AG04449 (cell line): Measurements from ENCODE around the gene ADGRV1.

Source experiments
- CTCF ChIA-PET: fragments of 350-600 bp; formaldehyde crosslinking; extraction: SDS; loops from one replicate; lab custom pipeline; 2021; ENCODE audit warnings: antibody characterized with exemption; lab: Yijun Ruan, JAX
- POLR2A ChIA-PET: fragments of 400-600, 350-600 bp; formaldehyde crosslinking; extraction: SDS; loops from one replicate; lab custom pipeline; 2020; ENCODE audit warnings: antibody characterized with exemption, inconsistent platforms; lab: Yijun Ruan, JAX
- DNase-seq: peaks from one replicate; pipeline ENCODE4 v3.0.0-alpha.2; 2010; ENCODE audit warnings: low read depth, low spot score
- H3K4me3 ChIP-seq: 2 replicates; pipeline ENCODE4 v1.5.1; 2011; ENCODE audit warnings: low read depth, mild to moderate bottlenecking, control low read depth, low read length
- TF ChIP-seq, protein P1 (sequence below): IDR thresholded peaks from one replicate; pipeline ENCODE4 v1.5.1; 2011; ENCODE audit warnings: mild to moderate bottlenecking, moderate library complexity, low read length, control low read depth, inconsistent platforms; ENCODE audit not compliant: insufficient read depth; ENCODE audit errors: missing control alignments

ADGRV1 gene

GRCh38 chr5:90894866-90895420 lies 336.3 kb downstream of the ADGRV1 start:
- ChIA-PET CTCF (no interaction called here), POLR2A (no interaction called here)

GRCh38 chr5:90897618-90898017 lies 339.0 kb downstream of the ADGRV1 start:
- no peak for DNase-seq
- POLR2A ChIA-PET: no interaction called here
- CTCF ChIA-PET: no interaction called here
- TF ChIP-seq, protein P1, sequence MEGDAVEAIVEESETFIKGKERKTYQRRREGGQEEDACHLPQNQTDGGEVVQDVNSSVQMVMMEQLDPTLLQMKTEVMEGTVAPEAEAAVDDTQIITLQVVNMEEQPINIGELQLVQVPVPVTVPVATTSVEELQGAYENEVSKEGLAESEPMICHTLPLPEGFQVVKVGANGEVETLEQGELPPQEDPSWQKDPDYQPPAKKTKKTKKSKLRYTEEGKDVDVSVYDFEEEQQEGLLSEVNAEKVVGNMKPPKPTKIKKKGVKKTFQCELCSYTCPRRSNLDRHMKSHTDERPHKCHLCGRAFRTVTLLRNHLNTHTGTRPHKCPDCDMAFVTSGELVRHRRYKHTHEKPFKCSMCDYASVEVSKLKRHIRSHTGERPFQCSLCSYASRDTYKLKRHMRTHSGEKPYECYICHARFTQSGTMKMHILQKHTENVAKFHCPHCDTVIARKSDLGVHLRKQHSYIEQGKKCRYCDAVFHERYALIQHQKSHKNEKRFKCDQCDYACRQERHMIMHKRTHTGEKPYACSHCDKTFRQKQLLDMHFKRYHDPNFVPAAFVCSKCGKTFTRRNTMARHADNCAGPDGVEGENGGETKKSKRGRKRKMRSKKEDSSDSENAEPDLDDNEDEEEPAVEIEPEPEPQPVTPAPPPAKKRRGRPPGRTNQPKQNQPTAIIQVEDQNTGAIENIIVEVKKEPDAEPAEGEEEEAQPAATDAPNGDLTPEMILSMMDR: no peak
- H3K4me3 ChIP-seq: no peak overlapping the region

More at GRCh38 chr5:90894866-90895420, 336.3 kb downstream of the ADGRV1 start:
- TF ChIP-seq, protein P1: no peak
- H3K4me3 ChIP-seq: no peak overlapping the region
- no peak for DNase-seq

DNA sequence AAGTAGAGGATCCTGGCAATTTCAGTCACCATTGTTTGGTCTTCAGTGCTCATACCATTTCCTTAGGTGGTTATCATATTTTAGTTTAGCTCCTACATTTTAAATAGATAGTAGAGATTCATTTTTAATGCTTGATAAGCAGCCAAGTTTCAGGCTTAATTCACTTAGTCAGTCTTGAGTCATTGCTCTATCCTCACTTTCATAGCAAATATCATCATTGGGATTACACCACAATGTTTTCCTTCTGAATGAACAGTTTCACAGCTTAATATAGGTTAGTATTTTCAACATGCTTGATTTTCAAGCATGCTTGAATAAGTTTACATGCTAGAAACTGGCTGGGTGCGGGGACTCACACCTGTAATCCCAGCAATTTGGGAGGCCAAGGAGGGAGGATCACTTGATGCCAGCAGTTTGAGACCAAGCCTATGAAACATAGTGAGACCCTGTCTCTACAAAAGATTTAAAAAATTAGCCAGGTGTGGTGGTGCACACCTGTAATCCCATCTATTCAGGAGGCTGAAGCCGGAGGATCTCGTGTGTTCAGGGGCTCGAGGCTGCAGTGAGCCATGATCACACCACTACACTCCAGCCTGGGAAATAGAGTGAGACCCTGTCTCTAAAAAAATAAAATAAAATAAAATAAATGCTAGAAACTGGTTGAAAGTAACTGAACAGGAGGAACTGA lies 339.9 kb downstream of the ADGRV1 start:
- H3K4me3 ChIP-seq: no peak overlapping the region
- TF ChIP-seq, protein P1: no peak
- POLR2A ChIA-PET: no interaction called here
- no peak for DNase-seq
- CTCF ChIA-PET: interaction anchor here (1.5 kb wide), 1 partner anchor 486 kb away, joined by 3 read pairs; no protein-coding TSS in a partner anchor

DNA sequence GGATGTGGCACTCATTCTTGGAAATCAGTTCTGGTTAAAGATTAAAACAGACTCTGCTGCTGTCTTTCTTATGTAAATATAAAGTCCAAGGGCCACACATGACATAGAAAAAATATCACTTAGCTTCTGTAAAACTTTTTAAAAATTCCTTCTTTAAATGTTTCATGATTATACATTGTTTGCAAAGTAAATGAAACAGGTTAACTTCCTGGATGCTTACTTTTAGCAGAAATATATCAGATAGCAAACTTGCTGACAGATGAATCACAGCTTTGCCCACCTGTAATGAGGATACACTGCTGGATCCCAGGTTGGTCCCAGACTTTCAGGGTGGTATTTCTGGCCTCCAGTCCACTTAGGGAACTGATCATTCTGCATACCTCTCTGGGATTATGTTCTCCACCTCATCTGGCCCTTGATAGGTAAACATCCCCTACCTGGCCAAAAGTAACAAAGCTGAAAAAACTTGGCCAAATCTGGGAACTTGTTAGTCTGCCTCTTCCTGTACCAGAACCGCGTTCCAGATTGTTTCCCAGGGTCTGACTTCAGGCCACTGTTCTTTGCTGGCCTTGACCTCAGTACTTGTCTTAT lies 340.5 kb downstream of the ADGRV1 start:
- no peak overlapping the region for H3K4me3 ChIP-seq
- TF ChIP-seq, protein P1: no peak
- ChIA-PET POLR2A (no interaction called here), CTCF (interaction anchor here (1.5 kb wide), 1 partner anchor 485 kb away, joined by 3 read pairs; no protein-coding TSS in a partner anchor)
- no peak for DNase-seq

DNA sequence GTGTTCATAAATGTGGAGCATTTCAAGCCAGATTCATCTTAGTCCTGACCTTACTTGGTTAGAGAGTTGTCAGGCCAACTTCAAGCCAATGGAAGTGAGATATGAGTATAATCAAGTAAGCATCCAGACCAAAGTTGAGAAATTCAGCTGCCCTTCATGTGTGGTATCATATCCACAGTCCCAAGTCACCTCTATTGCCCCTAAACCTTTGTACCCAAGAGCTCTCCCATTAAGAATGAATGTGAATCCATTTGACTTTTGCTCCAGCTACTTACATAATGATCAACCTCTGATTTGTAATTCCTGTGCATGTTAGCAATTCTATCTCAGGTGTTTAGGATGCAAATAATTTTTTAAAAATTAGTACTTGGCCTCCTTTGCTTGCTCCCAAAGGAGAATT lies 342.7 kb downstream of the ADGRV1 start:
- DNase-seq: no peak
- TF ChIP-seq, protein P1: no peak
- ChIA-PET POLR2A (no interaction called here), CTCF (interaction anchor here (1.0 kb wide), 1 partner anchor 36 kb away, joined by 3 read pairs; no protein-coding TSS in a partner anchor)
- no peak overlapping the region for H3K4me3 ChIP-seq

- ChIA-PET CTCF (interaction anchor here (1.0 kb wide), 1 partner anchor 37 kb away, joined by 3 read pairs; no protein-coding TSS in a partner anchor), POLR2A (no interaction called here)
- TF ChIP-seq, protein P1: no peak
- no peak overlapping the region for H3K4me3 ChIP-seq
- DNase-seq: no peak
These were observed 343.6 kb downstream of the ADGRV1 start for GRCh38 chr5:90902170-90902569.
